Measurements from ENCODE around the gene ARHGAP29. TPM values are rescaled to one million over a fixed set of nuclear protein-coding genes. Genes with fewer than 3 reads are reported as not detected.

ARHGAP29 gene
- total RNA-seq, 1 donor from 2014 or later: 27.3 TPM

GRCh38 chr1:94191216-94191615 lies 46.2 kb downstream of the ARHGAP29 start:
- Histone ChIP-seq H3K4me3 (no peak overlapping the region), H3K27me3 (no peaks in the 10 kb centered on the region), H3K27ac (no peak overlapping the region), H3K4me1 (no peaks in the 10 kb centered on the region), H3K9me3 (no peaks in the 10 kb centered on the region), H3K36me3 (no peaks in the 10 kb centered on the region)
- intact Hi-C loops (cut with DNase I): no loop called here
- TF ChIP-seq, protein P1, sequence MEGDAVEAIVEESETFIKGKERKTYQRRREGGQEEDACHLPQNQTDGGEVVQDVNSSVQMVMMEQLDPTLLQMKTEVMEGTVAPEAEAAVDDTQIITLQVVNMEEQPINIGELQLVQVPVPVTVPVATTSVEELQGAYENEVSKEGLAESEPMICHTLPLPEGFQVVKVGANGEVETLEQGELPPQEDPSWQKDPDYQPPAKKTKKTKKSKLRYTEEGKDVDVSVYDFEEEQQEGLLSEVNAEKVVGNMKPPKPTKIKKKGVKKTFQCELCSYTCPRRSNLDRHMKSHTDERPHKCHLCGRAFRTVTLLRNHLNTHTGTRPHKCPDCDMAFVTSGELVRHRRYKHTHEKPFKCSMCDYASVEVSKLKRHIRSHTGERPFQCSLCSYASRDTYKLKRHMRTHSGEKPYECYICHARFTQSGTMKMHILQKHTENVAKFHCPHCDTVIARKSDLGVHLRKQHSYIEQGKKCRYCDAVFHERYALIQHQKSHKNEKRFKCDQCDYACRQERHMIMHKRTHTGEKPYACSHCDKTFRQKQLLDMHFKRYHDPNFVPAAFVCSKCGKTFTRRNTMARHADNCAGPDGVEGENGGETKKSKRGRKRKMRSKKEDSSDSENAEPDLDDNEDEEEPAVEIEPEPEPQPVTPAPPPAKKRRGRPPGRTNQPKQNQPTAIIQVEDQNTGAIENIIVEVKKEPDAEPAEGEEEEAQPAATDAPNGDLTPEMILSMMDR (IDR thresholded peaks at IDR 0.05): no peak
- no peak for TF ChIP-seq POLR2AphosphoS5 (IDR thresholded peaks at IDR 0.05; ENCODE audit: insufficient read depth in 1 of 2, low read depth in 1 of 2)
- no peak for TF ChIP-seq POLR2A (IDR thresholded peaks at IDR 0.05)
- no peak for DNase-seq (ENCODE audit: extremely low spot score in 2 of 2)

- TF ChIP-seq POLR2AphosphoS5 (IDR thresholded peaks at IDR 0.05; ENCODE audit: insufficient read depth in 1 of 2, low read depth in 1 of 2) (no peak), POLR2A (IDR thresholded peaks at IDR 0.05) (no peak)
- TF ChIP-seq, protein P1 (IDR thresholded peaks at IDR 0.05): no peak
- H3K9me3 ChIP-seq: no peaks in the 10 kb centered on the region
- no peak for DNase-seq (ENCODE audit: extremely low spot score in 2 of 2)
- no peaks in the 10 kb centered on the region for H3K27me3 ChIP-seq
- peaks cover 0 to 7% of the 10 kb centered on the region in 2 donors for H3K36me3 ChIP-seq
- no peaks in the 10 kb centered on the region for H3K4me1 ChIP-seq
- H3K4me3 ChIP-seq: no peak overlapping the region
- no peak overlapping the region for H3K27ac ChIP-seq
- intact Hi-C loops (cut with DNase I): no loop called here
These were observed 50.4 kb downstream of the ARHGAP29 start for GRCh38 chr1:94186946-94187345.

- DNase-seq (ENCODE audit: extremely low spot score in 2 of 2): no peak
- no peak overlapping the region for H3K27ac ChIP-seq
- H3K4me3 ChIP-seq: no peak overlapping the region
- peaks cover 0 to 28% of the 10 kb centered on the region in 2 donors for H3K36me3 ChIP-seq
- intact Hi-C loops (cut with DNase I): no loop called here
- no peaks in the 10 kb centered on the region for H3K4me1 ChIP-seq
- H3K27me3 ChIP-seq: no peaks in the 10 kb centered on the region
- TF ChIP-seq, protein P1 (IDR thresholded peaks at IDR 0.05): no peak
- TF ChIP-seq POLR2A (IDR thresholded peaks at IDR 0.05) (no peak), POLR2AphosphoS5 (IDR thresholded peaks at IDR 0.05; ENCODE audit: insufficient read depth in 1 of 2, low read depth in 1 of 2) (no peak)
- no peaks in the 10 kb centered on the region for H3K9me3 ChIP-seq
These were observed 54.1 kb downstream of the ARHGAP29 start for GRCh38 chr1:94183197-94183815.

- H3K9me3 ChIP-seq: no peaks in the 10 kb centered on the region
- H3K4me1 ChIP-seq: no peaks in the 10 kb centered on the region
- no peak overlapping the region for H3K27ac ChIP-seq
- H3K27me3 ChIP-seq: no peaks in the 10 kb centered on the region
- no peak overlapping the region for H3K4me3 ChIP-seq
- TF ChIP-seq POLR2AphosphoS5 (IDR thresholded peaks at IDR 0.05; ENCODE audit: insufficient read depth in 1 of 2, low read depth in 1 of 2) (no peak), POLR2A (IDR thresholded peaks at IDR 0.05) (no peak)
- TF ChIP-seq, protein P1 (IDR thresholded peaks at IDR 0.05): no peak
- H3K36me3 ChIP-seq: peaks cover 0 to 39% of the 10 kb centered on the region in 2 donors
- intact Hi-C loops (cut with DNase I): no loop called here
- no peak for DNase-seq (ENCODE audit: extremely low spot score in 2 of 2)
These were observed 55.2 kb downstream of the ARHGAP29 start for GRCh38 chr1:94182191-94182590.

GRCh38 chr1:94180650-94181049 lies 56.7 kb downstream of the ARHGAP29 start:
- DNase-seq (ENCODE audit: extremely low spot score in 2 of 2): no peak
- intact Hi-C loops (cut with DNase I): no loop called here
- Histone ChIP-seq H3K27ac (no peak overlapping the region), H3K9me3 (no peaks in the 10 kb centered on the region), H3K4me3 (no peak overlapping the region), H3K4me1 (no peaks in the 10 kb centered on the region), H3K36me3 (peaks cover 0 to 45% of the 10 kb centered on the region in 2 donors), H3K27me3 (no peaks in the 10 kb centered on the region)
- TF ChIP-seq, protein P1 (IDR thresholded peaks at IDR 0.05): no peak
- no peak for TF ChIP-seq POLR2A (IDR thresholded peaks at IDR 0.05)
- TF ChIP-seq POLR2AphosphoS5 (IDR thresholded peaks at IDR 0.05; ENCODE audit: insufficient read depth in 1 of 2, low read depth in 1 of 2): no peak

All from vagina (tissue), 2 donors.